ENCODE measurements around the gene TMEM214. TPM values are rescaled to one million over a fixed set of nuclear protein-coding genes. Genes with fewer than 3 reads are reported as not detected.

The TMEM214 gene
- total RNA-seq, 1 experiment from 2014 or later, result 55.3 TPM

GRCh38 chr2:27080140-27080469, 47.3 kb downstream of the TMEM214 start:
- DNase-seq, result no peak
- Histone ChIP-seq H3K79me1 (ENCODE audit: insufficient read depth, low read depth, low read length, poor library complexity, severe bottlenecking) (no peaks in the 10 kb centered on the region), H3K56ac (ENCODE audit: insufficient read length, low read depth, low read length) (no peak overlapping the region), H3K9ac (ENCODE audit: extremely low read depth, insufficient read length, low read length) (no peak overlapping the region), H2BK12ac (ENCODE audit: insufficient read length, low read depth, low read length) (no peak overlapping the region), H3K18ac (ENCODE audit: insufficient read length, low read depth, low read length) (no peak overlapping the region), H2BK20ac (ENCODE audit: low read depth, low read length, poor library complexity, severe bottlenecking) (no peak overlapping the region), H3K27me3 (ENCODE audit: insufficient read depth, low read length) (no peaks in the 10 kb centered on the region), H3K79me2 (ENCODE audit: insufficient read depth, low read length) (no peaks in the 10 kb centered on the region), H3K9me3 (ENCODE audit: control insufficient read depth, low read depth, low read length) (no peaks in the 10 kb centered on the region), H3K23me2 (ENCODE audit: insufficient read length, low read depth, low read length, poor library complexity, severe bottlenecking) (no peaks in the 10 kb centered on the region), H3T11ph (ENCODE audit: low read length) (no peak overlapping the region), H3K4me2 (ENCODE audit: insufficient read depth, insufficient read length, low read length) (no peak overlapping the region), H3K4ac (ENCODE audit: low read depth, low read length) (no peak overlapping the region), H2BK5ac (ENCODE audit: insufficient read length, low read length) (no peak overlapping the region), H3K27ac (ENCODE audit: insufficient read length, low read depth, low read length) (no peak overlapping the region), H2BK120ac (ENCODE audit: low read depth, low read length, poor library complexity, severe bottlenecking) (no peak overlapping the region), H2AK5ac (ENCODE audit: insufficient read length, low read length) (no peak overlapping the region), H4K20me1 (ENCODE audit: control insufficient read depth, insufficient read depth, insufficient read length) (no peaks in the 10 kb centered on the region), H3K14ac (ENCODE audit: insufficient read depth, low read length) (no peak overlapping the region), H4K5ac (ENCODE audit: insufficient read length, low read depth, low read length) (no peak overlapping the region), H3K23ac (ENCODE audit: insufficient read length, low read depth, low read length) (no peak overlapping the region), H4K8ac (replicated peaks; ENCODE audit: insufficient read length, low read depth, low read length) (no peak overlapping the region), H2AFZ (ENCODE audit: low read length) (no peak overlapping the region), H4K91ac (ENCODE audit: insufficient read length, low read depth, low read length) (no peak overlapping the region), H2BK15ac (ENCODE audit: low read depth, low read length) (no peak overlapping the region), H3K4me1 (ENCODE audit: insufficient read depth, low read length) (no peaks in the 10 kb centered on the region)
- Mint-ChIP-seq H3K36me3 (ENCODE audit: insufficient read depth in 1 of 3, low read depth in 3 of 3) (no peaks in the 10 kb centered on the region), H3K4me1 (peaks cover 18 to 41% of the 10 kb centered on the region in 2 experiments), H3K9me3 (no peaks in the 10 kb centered on the region), H3K4me3 (no peak overlapping the region), H3K27ac (peak overlapping the region in 1 of 3 experiments; percentile 74; a peak in 1 of 7 replicates), H3K27me3 (ENCODE audit: low read depth) (peaks cover 22% of the 10 kb centered on the region)
- no peak for TF ChIP-seq CTCF (conservative IDR thresholded peaks at IDR 0.05)
- WGBS (ENCODE audit: extremely low coverage, insufficient read length, low lambda C conversion rate), result no CpG with 5 or more reads among the region's 7 CpGs
